Fibroblast of lung (primary cell): ENCODE results near the gene PIK3R2. TPM values are rescaled to one million over a fixed set of nuclear protein-coding genes. Genes with fewer than 3 reads are reported as not detected.

Experiments
- DNase-seq, 2 donors: peaks; one replicate each; pipeline versions ENCODE4 v3.0.0 to v3.0.0-alpha.2; 2010; ENCODE audit warnings: low read depth in 2 of 2
- H2AFZ ChIP-seq: 2 replicates; pipeline ENCODE4 v1.5.1; 2012; ENCODE audit warnings: low read length, control low read depth, inconsistent platforms
- H3K27ac ChIP-seq: 2 replicates; pipeline ENCODE4 v1.5.1; 2011; ENCODE audit warnings: low read length, control low read depth; ENCODE audit not compliant: insufficient read depth
- H3K27me3 ChIP-seq: 2 replicates; pipeline ENCODE4 v1.5.1; 2011; ENCODE audit warnings: mild to moderate bottlenecking, low read length; ENCODE audit not compliant: control insufficient read depth, insufficient read depth
- H3K36me3 ChIP-seq: 2 replicates; pipeline ENCODE4 v1.5.1; 2011; ENCODE audit warnings: low read length; ENCODE audit not compliant: control insufficient read depth, insufficient read depth
- H3K4me1 ChIP-seq: 2 replicates; pipeline ENCODE4 v1.5.1; 2011; ENCODE audit warnings: low read length; ENCODE audit not compliant: control insufficient read depth, insufficient read depth; ENCODE audit errors: extremely low read depth
- H3K4me2 ChIP-seq: 2 replicates; pipeline ENCODE4 v1.5.1; 2011; ENCODE audit warnings: low read length, control low read depth; ENCODE audit not compliant: insufficient read depth; ENCODE audit errors: extremely low read depth
- H3K4me3 ChIP-seq, 4 experiments: fragments of 200-600 bp in 1 of 4; sonication (generic) in 1 of 4; replicated peaks in 1 of 4; 2 replicates each; pipeline ENCODE4 v1.5.1; 2011 to 2016; ENCODE audit warnings: low read length in 4 of 4, low read depth in 3 of 4, mild to moderate bottlenecking in 3 of 4, control low read depth in 2 of 4, inconsistent platforms in 1 of 4, mixed read lengths in 1 of 4; ENCODE audit not compliant: insufficient read depth in 1 of 4; ENCODE audit errors: control extremely low read depth in 1 of 4
- H3K79me2 ChIP-seq: 2 replicates; pipeline ENCODE4 v1.5.1; 2012; ENCODE audit warnings: mild to moderate bottlenecking, low read length, inconsistent platforms; ENCODE audit not compliant: control insufficient read depth, insufficient read depth
- H3K9ac ChIP-seq: 2 replicates; pipeline ENCODE4 v1.5.1; 2011; ENCODE audit warnings: mild to moderate bottlenecking, low read length, control low read depth; ENCODE audit not compliant: insufficient read depth
- H3K9me3 ChIP-seq: 2 replicates; pipeline ENCODE4 v1.5.1; 2012; ENCODE audit warnings: low read depth, low read length; ENCODE audit not compliant: control insufficient read depth, insufficient read depth
- H4K20me1 ChIP-seq: 2 replicates; pipeline ENCODE4 v1.5.1; 2011; ENCODE audit warnings: low read length; ENCODE audit not compliant: control insufficient read depth, insufficient read depth; ENCODE audit errors: extremely low read depth
- EZH2 ChIP-seq: IDR thresholded peaks from 2 replicates; pipeline ENCODE4 v1.5.1; 2012; ENCODE audit warnings: low read length, control low read depth, mild to moderate bottlenecking; ENCODE audit errors: missing control alignments
- polyA plus RNA-seq, 2 donors: library from polyadenylated mRNA; depleted of rRNA in 1 of 2; stranded (reverse) in 1 of 2; unstranded in 1 of 2; fragments of >200 nt; gene quantifications; 2 replicates each; pipeline ENCODE4 v1.2.1, GENCODE V29; 2011 to 2012; ENCODE audit warnings: missing spikeins in 1 of 2
- total RNA-seq: library from RNA; depleted of rRNA; stranded (reverse); fragments of >200 nt; gene quantifications from 2 replicates; pipeline ENCODE4 v1.2.1, GENCODE V29; 2014
- TF ChIP-seq, protein P1 (sequence below), 2 donors: IDR thresholded peaks in 1 of 2; conservative IDR thresholded peaks in 1 of 2; 1 replicate in 1 of 2; 2 replicates in 1 of 2; pipeline ENCODE4 v1.5.1; 2011 to 2012; ENCODE audit warnings: low read length in 2 of 2, control low read depth in 1 of 2, inconsistent platforms in 1 of 2, low read depth in 1 of 2, mild to moderate bottlenecking in 1 of 2

PIK3R2 gene
- total and polyA plus RNA-seq, 2 donors (not counting 1 experiment from before 2014, with no cell fraction given), result 10.1 to 18.4 TPM

DNA sequence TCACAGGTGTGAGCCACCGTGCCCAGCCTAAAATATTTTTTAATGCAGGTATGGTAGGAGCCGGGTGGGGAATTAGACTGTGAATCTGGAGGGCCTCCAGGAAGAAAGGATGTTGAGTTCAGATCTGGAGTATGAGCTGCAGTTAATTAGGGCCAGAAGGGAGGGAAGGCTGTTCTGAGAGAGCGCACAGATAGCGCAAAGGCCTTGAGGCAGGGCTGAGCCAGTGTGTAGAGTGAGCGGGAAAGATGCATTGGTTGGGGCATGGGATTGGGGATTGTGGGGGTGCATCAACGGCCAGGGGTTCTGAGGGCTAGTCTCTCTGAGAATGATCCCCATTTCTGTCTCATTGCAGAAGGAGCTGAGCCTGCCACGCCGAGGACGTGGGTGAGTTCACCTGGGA is 45.7 kb upstream of the PIK3R2 start:
- Histone ChIP-seq H3K27ac (no peak overlapping the region), H4K20me1 (no peaks in the 10 kb centered on the region), H3K4me3 (no peak overlapping the region), H3K79me2 (no peaks in the 10 kb centered on the region), H3K9ac (no peak overlapping the region), H3K4me2 (no peak overlapping the region), H3K9me3 (no peaks in the 10 kb centered on the region), H2AFZ (no peak overlapping the region), H3K36me3 (no peaks in the 10 kb centered on the region), H3K27me3 (no peaks in the 10 kb centered on the region), H3K4me1 (peaks cover 9% of the 10 kb centered on the region)
- no peak for DNase-seq
- TF ChIP-seq EZH2, result no peak
- TF ChIP-seq, protein P1, sequence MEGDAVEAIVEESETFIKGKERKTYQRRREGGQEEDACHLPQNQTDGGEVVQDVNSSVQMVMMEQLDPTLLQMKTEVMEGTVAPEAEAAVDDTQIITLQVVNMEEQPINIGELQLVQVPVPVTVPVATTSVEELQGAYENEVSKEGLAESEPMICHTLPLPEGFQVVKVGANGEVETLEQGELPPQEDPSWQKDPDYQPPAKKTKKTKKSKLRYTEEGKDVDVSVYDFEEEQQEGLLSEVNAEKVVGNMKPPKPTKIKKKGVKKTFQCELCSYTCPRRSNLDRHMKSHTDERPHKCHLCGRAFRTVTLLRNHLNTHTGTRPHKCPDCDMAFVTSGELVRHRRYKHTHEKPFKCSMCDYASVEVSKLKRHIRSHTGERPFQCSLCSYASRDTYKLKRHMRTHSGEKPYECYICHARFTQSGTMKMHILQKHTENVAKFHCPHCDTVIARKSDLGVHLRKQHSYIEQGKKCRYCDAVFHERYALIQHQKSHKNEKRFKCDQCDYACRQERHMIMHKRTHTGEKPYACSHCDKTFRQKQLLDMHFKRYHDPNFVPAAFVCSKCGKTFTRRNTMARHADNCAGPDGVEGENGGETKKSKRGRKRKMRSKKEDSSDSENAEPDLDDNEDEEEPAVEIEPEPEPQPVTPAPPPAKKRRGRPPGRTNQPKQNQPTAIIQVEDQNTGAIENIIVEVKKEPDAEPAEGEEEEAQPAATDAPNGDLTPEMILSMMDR (conservative IDR thresholded peaks at IDR 0.05 in 1 of 2, IDR thresholded peaks at IDR 0.05 in 1 of 2; ENCODE audit: low read depth in 1 of 2, low read length in 2 of 2), result no peak

DNA sequence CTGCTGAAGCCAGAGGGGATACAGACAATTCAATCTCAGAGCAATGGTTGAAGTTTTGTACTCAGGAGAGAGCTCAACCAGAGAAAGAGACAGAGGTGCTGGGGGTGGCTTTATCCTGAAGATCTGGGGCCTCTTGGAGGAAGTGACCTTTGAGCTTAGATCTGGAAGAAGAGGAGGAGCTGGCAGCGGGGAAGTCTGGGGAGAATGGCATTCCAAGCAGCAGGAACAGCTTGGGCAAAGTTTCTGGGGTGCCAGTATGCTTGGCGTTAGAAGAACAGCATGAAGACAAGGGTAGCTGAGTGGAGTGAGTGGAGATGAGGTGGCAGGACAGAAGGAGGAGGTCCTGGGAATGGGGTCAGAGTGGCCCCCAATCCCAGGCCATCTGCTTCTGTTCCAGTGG is 44.1 kb upstream of the PIK3R2 start:
- no peak for DNase-seq
- H3K9ac ChIP-seq, result no peak overlapping the region
- H3K4me3 ChIP-seq, result no peak overlapping the region
- H3K27me3 ChIP-seq, result no peaks in the 10 kb centered on the region
- no peaks in the 10 kb centered on the region for H4K20me1 ChIP-seq
- no peak overlapping the region for H2AFZ ChIP-seq
- H3K4me1 ChIP-seq, result peaks cover 9% of the 10 kb centered on the region
- no peaks in the 10 kb centered on the region for H3K36me3 ChIP-seq
- H3K79me2 ChIP-seq, result no peaks in the 10 kb centered on the region
- no peaks in the 10 kb centered on the region for H3K9me3 ChIP-seq
- TF ChIP-seq, protein P1 (conservative IDR thresholded peaks at IDR 0.05 in 1 of 2, IDR thresholded peaks at IDR 0.05 in 1 of 2; ENCODE audit: low read depth in 1 of 2, low read length in 2 of 2), result no peak
- no peak for TF ChIP-seq EZH2
- H3K27ac ChIP-seq, result no peak overlapping the region
- no peak overlapping the region for H3K4me2 ChIP-seq

GRCh38 chr19:18109341-18109732 is 43.6 kb upstream of the PIK3R2 start:
- H3K36me3 ChIP-seq, result no peaks in the 10 kb centered on the region
- peak overlapping the region in 2 of 4 experiments; percentile 67 to 82 for H3K4me3 ChIP-seq
- H3K79me2 ChIP-seq, result no peaks in the 10 kb centered on the region
- H4K20me1 ChIP-seq, result no peaks in the 10 kb centered on the region
- peak overlapping the region; percentile 15 for H3K4me2 ChIP-seq
- no peaks in the 10 kb centered on the region for H3K9me3 ChIP-seq
- H3K9ac ChIP-seq, result no peak overlapping the region
- peaks cover 8% of the 10 kb centered on the region for H3K4me1 ChIP-seq
- no peaks in the 10 kb centered on the region for H3K27me3 ChIP-seq
- H3K27ac ChIP-seq, result no peak overlapping the region
- no peak overlapping the region for H2AFZ ChIP-seq
- no peak for TF ChIP-seq EZH2
- no peak for DNase-seq
